K562 (cell line): Measurements from ENCODE around the gene S100A4.

Source experiments
- ETV6 ChIP-seq, 3 experiments: fragments of 150-350 bp in 1 of 3; sonication (generic) in 1 of 3; formaldehyde crosslinking in 1 of 3; IDR thresholded peaks; 2 replicates each; pipeline versions ENCODE4 v1.6.1 to v1.8.0; 2014 to 2022; ENCODE audit warnings: borderline replicate concordance in 2 of 3, low read depth in 2 of 3, antibody characterized with exemption in 1 of 3, low read length in 1 of 3, mild to moderate bottlenecking in 1 of 3, missing genetic modification reagents in 1 of 3
- EZH2 ChIP-seq: IDR thresholded peaks from 2 replicates; pipeline ENCODE4 v1.6.1; 2012; ENCODE audit warnings: low read depth, mild to moderate bottlenecking, inconsistent platforms, low read length, borderline replicate concordance
- NELFE ChIP-seq: IDR thresholded peaks from 2 replicates; pipeline ENCODE4 v1.6.1; 2011; ENCODE audit warnings: mild to moderate bottlenecking; ENCODE audit not compliant: insufficient read depth, insufficient read length
- RFX5 ChIP-seq: IDR thresholded peaks from 2 replicates; pipeline ENCODE4 v1.6.1; 2011; ENCODE audit warnings: low read depth, mild to moderate bottlenecking, improper control_type of control experiment, low read length

- no peak for TF ChIP-seq RFX5
- no peak for TF ChIP-seq ETV6 (IDR thresholded peaks at IDR 0.05; ENCODE audit: borderline replicate concordance in 1 of 2, low read depth in 2 of 2, low read length in 1 of 2)
- TF ChIP-seq ETV6 (CRISPR knock-in tag; IDR thresholded peaks at IDR 0.05; ENCODE audit: borderline replicate concordance), result no peak
- TF ChIP-seq EZH2, result no peak
- no peak for TF ChIP-seq NELFE
Observed at GRCh38 chr1:153577138-153577537, 31.5 kb upstream of the S100A4 start.
